K562 (cell line): ENCODE measurements around the gene HMGB1. TPM values are rescaled to one million over a fixed set of nuclear protein-coding genes. Genes with fewer than 3 reads are reported as not detected.

Experiments
- ATAC-seq: fragments of 200-7000 bp; cut with Tn5 transposase; 3 replicates; pipeline ENCODE4 v1.9.1; 2020; ENCODE audit warnings: moderate library complexity
- BruUV-seq: library from RNA; stranded (reverse); fragments of 400-500 nt; replicated peaks from 2 replicates; lab custom pipeline; 2021; lab: Mats Ljungman, UMichigan
- CTCF ChIA-PET: fragments of 300-600 bp; formaldehyde crosslinking; extraction: SDS; loops from one replicate; lab custom pipeline; 2021; ENCODE audit warnings: low intra/inter-chr PET ratio; lab: Yijun Ruan, JAX
- POLR2A ChIA-PET: fragments of 300-600, 350-650 bp; sonication (Branson Sonifier 250); formaldehyde crosslinking; extraction: SDS; loops from one replicate; lab custom pipeline; 2021; ENCODE audit warnings: antibody characterized with exemption, inconsistent platforms; lab: Yijun Ruan, JAX
- DNase-seq, 4 experiments: peaks; one replicate each; pipeline versions ENCODE4 v3.0.0 to v3.0.0-alpha.2; 2011 to 2018; ENCODE audit warnings: low spot score in 3 of 4, mixed read lengths in 3 of 4; ENCODE audit errors: extremely low read depth in 1 of 4
- FAIRE-seq: peaks from 2 replicates; lab custom pipeline; 2011; peaks lifted over from hg19 to GRCh38; lab: Jason Lieb, UNC
- H2AFZ ChIP-seq: 2 replicates; pipeline ENCODE4 v1.6.0; 2011; ENCODE audit warnings: low read depth, low read length, control low read depth, inconsistent platforms
- H3K27ac ChIP-seq: fragments of 200-600 bp; 3 replicates; pipeline ENCODE4 v1.8.0; 2011; ENCODE audit warnings: low read depth, mild to moderate bottlenecking, control low read depth, inconsistent platforms, low read length, moderate library complexity, mixed read lengths; ENCODE audit errors: extremely low read depth
- H3K27me3 ChIP-seq, 2 experiments: fragments of 300-600 bp in 1 of 2; 2 replicates in 1 of 2; 3 replicates in 1 of 2; pipeline versions ENCODE4 v1.6.0 to v1.8.0; 2011; ENCODE audit warnings: inconsistent platforms in 2 of 2, low read length in 2 of 2, mild to moderate bottlenecking in 1 of 2, mixed read lengths in 1 of 2, moderate library complexity in 1 of 2; ENCODE audit not compliant: control insufficient read depth in 2 of 2, insufficient read depth in 2 of 2
- H3K36me3 ChIP-seq: fragments of 300-600 bp; 3 replicates; pipeline ENCODE4 v1.8.0; 2011; ENCODE audit warnings: mild to moderate bottlenecking, low read length, inconsistent platforms; ENCODE audit not compliant: control insufficient read depth, insufficient read depth
- H3K4me1 ChIP-seq, 2 experiments: fragments of 200-600 bp in 1 of 2; replicated peaks in 1 of 2; 2 replicates in 1 of 2; 3 replicates in 1 of 2; pipeline versions ENCODE4 v1.5.1 to v1.8.0; 2011; ENCODE audit warnings: inconsistent platforms in 2 of 2, low read length in 2 of 2, mild to moderate bottlenecking in 1 of 2, mixed read lengths in 1 of 2, moderate library complexity in 1 of 2; ENCODE audit not compliant: control insufficient read depth in 2 of 2, insufficient read depth in 2 of 2
- H3K4me2 ChIP-seq: 2 replicates; pipeline ENCODE4 v1.6.1; 2011; ENCODE audit warnings: low read length, control low read depth, inconsistent platforms, mixed read lengths; ENCODE audit not compliant: insufficient read depth
- H3K4me3 ChIP-seq: fragments of 200-600 bp; sonication (generic), shearing (Covaris generic); 2 replicates; pipeline ENCODE4 v1.5.1; 2016; ENCODE audit warnings: control low read depth, inconsistent platforms
- H3K79me2 ChIP-seq: fragments of 200-600 bp; 3 replicates; pipeline ENCODE4 v1.8.0; 2011; ENCODE audit warnings: low read length, inconsistent platforms; ENCODE audit not compliant: control insufficient read depth, insufficient read depth
- H3K9ac ChIP-seq, 2 experiments: 2 replicates each; pipeline versions ENCODE4 v1.6.0 to v1.6.1; 2011; ENCODE audit warnings: low read depth in 2 of 2, low read length in 2 of 2, control low read depth in 1 of 2, inconsistent platforms in 1 of 2, mild to moderate bottlenecking in 1 of 2, mixed read lengths in 1 of 2; ENCODE audit not compliant: insufficient read depth in 1 of 2
- H3K9me1 ChIP-seq: one replicate; pipeline ENCODE4 v1.6.0; 2011; ENCODE audit warnings: inconsistent platforms, mild to moderate bottlenecking, low read length, moderate library complexity; ENCODE audit not compliant: control insufficient read depth, insufficient read depth
- H3K9me3 ChIP-seq: replicated peaks from 2 replicates; pipeline ENCODE4 v1.5.1; 2011; ENCODE audit warnings: low read depth, low read length, inconsistent platforms; ENCODE audit not compliant: control insufficient read depth, insufficient read depth
- H4K20me1 ChIP-seq: replicated peaks from 2 replicates; pipeline ENCODE4 v1.6.1; 2011; ENCODE audit warnings: low read length, inconsistent platforms, mixed read lengths; ENCODE audit not compliant: control insufficient read depth, insufficient read depth
- DIDO1 ChIP-seq: fragments of 450-650 bp; IDR thresholded peaks from 2 replicates; pipeline ENCODE4 v1.6.1; 2016; ENCODE audit warnings: low read depth, missing biosample characterization, missing genetic modification characterization
- WGBS: fragments of 100-300 bp; shearing (Covaris generic); methylation state at CpG from one replicate; pipeline ENCODE4 v1.1.6; 2016; ENCODE audit warnings: low coverage, mixed read lengths; ENCODE audit not compliant: insufficient coverage; ENCODE audit errors: missing lambda C conversion rate; 5-methylcytosine and 5-hydroxymethylcytosine counted together
- in situ Hi-C: fragments of 300-500 bp; cut with MboI; formaldehyde crosslinking; loops from 4 replicates; pipeline ENCODE4 v1.15.0; 2018; ENCODE audit warnings: inconsistent platforms, mixed read lengths
- intact Hi-C: fragments of 100-400 bp; cut with micrococcal nuclease; formaldehyde crosslinking; loops from 2 replicates; pipeline ENCODE4 v1.14.2; 2022
- polyA plus RNA-seq, 8 experiments: library from polyadenylated mRNA; depleted of rRNA in 4 of 8; stranded (reverse) in 5 of 8; unstranded in 3 of 8; fragments of >200 nt; fragmentation: Nextera tagmentation in 2 of 8; fragmentation: Illumina TruSeq in 1 of 8; extraction: Ambion mirVana in 2 of 8; extraction: Trizol in 1 of 8; gene quantifications; 2 replicates each; pipeline versions ENCODE4 v1.2.1 to v1.2.3, GENCODE V29; 2011 to 2014; ENCODE audit warnings: inconsistent platforms in 1 of 8, missing spikeins in 1 of 8
- total RNA-seq, 7 experiments: library from RNA; depleted of rRNA in 6 of 7; stranded (reverse); fragments of >200 nt in 6 of 7; fragmentation: Illumina TruSeq in 2 of 7; extraction: Trizol in 2 of 7; gene quantifications; 2 replicates each; pipeline versions ENCODE4 v1.2.1 to v1.2.3, GENCODE V29; 2011 to 2021; ENCODE audit warnings: low replicate concordance in 1 of 7
- TF ChIP-seq, protein P1 (sequence below): fragments of 450-650 bp; IDR thresholded peaks from 2 replicates; pipeline ENCODE4 v1.6.1; 2018; ENCODE audit not compliant: partially characterized antibody

Gene HMGB1
- total and polyA plus RNA-seq, 9 of the 15 experiments (the other 6 are each of a cell fraction or from before 2014, with no cell fraction given), result 442 to 1,896 (median 933) TPM

DNA sequence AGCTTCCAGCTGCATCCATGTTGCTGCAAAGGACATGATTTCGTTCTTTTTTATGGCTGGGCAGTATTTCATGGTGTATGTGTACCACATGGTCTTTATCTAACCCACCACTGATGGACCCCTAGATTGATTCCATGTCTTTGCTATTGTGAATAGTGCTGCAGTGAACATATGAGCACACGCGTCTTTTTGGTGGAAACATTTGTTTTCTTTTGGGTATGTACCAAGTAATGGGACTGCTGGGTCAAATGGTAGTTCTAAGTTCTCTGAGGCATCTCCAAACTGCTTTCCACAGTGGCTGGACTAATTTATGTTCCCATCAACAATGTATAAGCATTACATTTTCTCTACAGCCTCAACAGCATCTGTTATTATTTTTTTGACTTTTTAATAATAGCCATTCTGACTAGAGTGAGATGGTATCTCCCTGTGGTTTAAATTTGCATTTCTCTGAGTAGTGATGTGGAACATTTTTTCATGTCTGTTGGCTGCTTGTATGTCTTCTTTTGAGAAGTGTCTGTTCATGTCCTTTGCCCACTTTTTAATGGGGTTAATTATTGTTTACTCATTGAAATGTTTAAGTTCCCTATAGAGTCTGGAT, 50.2 kb downstream of the HMGB1 start:
- in situ Hi-C loops, result no loop called here
- H4K20me1 ChIP-seq, result no peaks in the 10 kb centered on the region
- H3K36me3 ChIP-seq, result no peaks in the 10 kb centered on the region
- POLR2A ChIA-PET, result no interaction called here
- 24% methylated on average over 3 of the region's 3 CpGs for WGBS
- no peak overlapping the region for H3K9ac ChIP-seq
- no peak for DNase-seq
- H3K27ac ChIP-seq, result no peak overlapping the region
- no peaks in the 10 kb centered on the region for H3K9me1 ChIP-seq
- intact Hi-C loops, result no loop called here
- CTCF ChIA-PET, result no interaction called here
- TF ChIP-seq, protein P1, sequence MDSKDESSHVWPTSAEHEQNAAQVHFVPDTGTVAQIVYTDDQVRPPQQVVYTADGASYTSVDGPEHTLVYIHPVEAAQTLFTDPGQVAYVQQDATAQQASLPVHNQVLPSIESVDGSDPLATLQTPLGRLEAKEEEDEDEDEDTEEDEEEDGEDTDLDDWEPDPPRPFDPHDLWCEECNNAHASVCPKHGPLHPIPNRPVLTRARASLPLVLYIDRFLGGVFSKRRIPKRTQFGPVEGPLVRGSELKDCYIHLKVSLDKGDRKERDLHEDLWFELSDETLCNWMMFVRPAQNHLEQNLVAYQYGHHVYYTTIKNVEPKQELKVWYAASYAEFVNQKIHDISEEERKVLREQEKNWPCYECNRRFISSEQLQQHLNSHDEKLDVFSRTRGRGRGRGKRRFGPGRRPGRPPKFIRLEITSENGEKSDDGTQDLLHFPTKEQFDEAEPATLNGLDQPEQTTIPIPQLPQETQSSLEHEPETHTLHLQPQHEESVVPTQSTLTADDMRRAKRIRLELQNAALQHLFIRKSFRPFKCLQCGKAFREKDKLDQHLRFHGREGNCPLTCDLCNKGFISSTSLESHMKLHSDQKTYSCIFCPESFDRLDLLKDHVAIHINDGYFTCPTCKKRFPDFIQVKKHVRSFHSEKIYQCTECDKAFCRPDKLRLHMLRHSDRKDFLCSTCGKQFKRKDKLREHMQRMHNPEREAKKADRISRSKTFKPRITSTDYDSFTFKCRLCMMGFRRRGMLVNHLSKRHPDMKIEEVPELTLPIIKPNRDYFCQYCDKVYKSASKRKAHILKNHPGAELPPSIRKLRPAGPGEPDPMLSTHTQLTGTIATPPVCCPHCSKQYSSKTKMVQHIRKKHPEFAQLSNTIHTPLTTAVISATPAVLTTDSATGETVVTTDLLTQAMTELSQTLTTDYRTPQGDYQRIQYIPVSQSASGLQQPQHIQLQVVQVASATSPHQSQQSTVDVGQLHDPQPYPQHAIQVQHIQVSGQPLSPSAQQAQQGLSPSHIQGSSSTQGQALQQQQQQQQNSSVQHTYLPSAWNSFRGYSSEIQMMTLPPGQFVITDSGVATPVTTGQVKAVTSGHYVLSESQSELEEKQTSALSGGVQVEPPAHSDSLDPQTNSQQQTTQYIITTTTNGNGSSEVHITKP, result peak; percentile 94
- no peak for TF ChIP-seq DIDO1 (tag)
- TF ChIP-seq, all 486 proteins: peak for 1
- ATAC-seq (no peak), FAIRE-seq (no peak)
- no peaks in the 10 kb centered on the region for H3K79me2 ChIP-seq
- H3K9me3 ChIP-seq, result no peaks in the 10 kb centered on the region
- no peak overlapping the region for H3K4me3 ChIP-seq
- H2AFZ ChIP-seq, result peak overlapping the region; percentile 23; the same call in 1 of the 2 replicates
- H3K27me3 ChIP-seq, result no peaks in the 10 kb centered on the region
- no peaks in the 10 kb centered on the region; a peak in 2 of 5 replicates for H3K4me1 ChIP-seq
- no peak overlapping the region for H3K4me2 ChIP-seq
- BruUV-seq, result no TSS peak
